Liver (tissue), 9 donors: Measurements from ENCODE around the gene CDC42EP2. TPM values are rescaled to one million over a fixed set of nuclear protein-coding genes. Genes with fewer than 3 reads are reported as not detected.

Experiments
- DNase-seq: peaks from one replicate; pipeline ENCODE4 v3.0.0-alpha.2; 2017; ENCODE audit warnings: low spot score
- H3K27ac ChIP-seq, 2 donors: one replicate each; pipeline ENCODE4 v1.7.0; 2013; ENCODE audit warnings: inconsistent platforms in 2 of 2, low read length in 2 of 2, control low read depth in 1 of 2, low read depth in 1 of 2, mild to moderate bottlenecking in 1 of 2
- H3K27me3 ChIP-seq, 4 donors: one replicate each; pipeline versions ENCODE4 v1.6.1 to v1.7.0; 2013; ENCODE audit warnings: low read length in 3 of 4, inconsistent platforms in 1 of 4, mild to moderate bottlenecking in 1 of 4, moderate library complexity in 1 of 4; ENCODE audit not compliant: control insufficient read depth in 4 of 4, insufficient read depth in 4 of 4
- H3K36me3 ChIP-seq, 4 donors: one replicate each; pipeline versions ENCODE4 v1.6.1 to v1.7.0; 2013; ENCODE audit warnings: low read length in 3 of 4, mild to moderate bottlenecking in 3 of 4, low read depth in 1 of 4, moderate library complexity in 1 of 4; ENCODE audit not compliant: control insufficient read depth in 4 of 4, insufficient read depth in 3 of 4
- H3K4me1 ChIP-seq, 4 donors: one replicate each; pipeline versions ENCODE4 v1.6.1 to v1.7.0; 2013; ENCODE audit warnings: low read length in 3 of 4, mild to moderate bottlenecking in 3 of 4, moderate library complexity in 1 of 4; ENCODE audit not compliant: control insufficient read depth in 4 of 4, insufficient read depth in 4 of 4
- H3K4me3 ChIP-seq, 3 donors: one replicate each; pipeline versions ENCODE4 v1.6.1 to v1.7.0; 2013; ENCODE audit warnings: low read length in 3 of 3, control low read depth in 1 of 3, low read depth in 1 of 3, mild to moderate bottlenecking in 1 of 3
- H3K9ac ChIP-seq, 2 donors: one replicate each; pipeline ENCODE4 v1.7.0; 2013; ENCODE audit warnings: low read length in 2 of 2, mild to moderate bottlenecking in 2 of 2, moderate library complexity in 2 of 2, control low read depth in 1 of 2, low read depth in 1 of 2
- H3K9me3 ChIP-seq, 4 donors: one replicate each; pipeline versions ENCODE4 v1.6.1 to v1.7.0; 2013; ENCODE audit warnings: low read length in 3 of 4; ENCODE audit not compliant: control insufficient read depth in 4 of 4
- EGR1 ChIP-seq, 2 donors: IDR thresholded peaks; 2 replicates each; pipeline ENCODE4 v1.6.1; 2016 to 2018; ENCODE audit warnings: antibody characterized with exemption in 2 of 2, low read depth in 2 of 2
- FOXA2 ChIP-seq: IDR thresholded peaks from 2 replicates; pipeline ENCODE4 v1.6.1; 2016; ENCODE audit warnings: antibody characterized with exemption
- GABPA ChIP-seq, 2 donors: IDR thresholded peaks in 1 of 2; conservative IDR thresholded peaks in 1 of 2; 2 replicates each; pipeline ENCODE4 v1.6.1; 2016; ENCODE audit warnings: antibody characterized with exemption in 2 of 2, mild to moderate bottlenecking in 1 of 2, moderate library complexity in 1 of 2
- HNF4A ChIP-seq, 2 donors: conservative IDR thresholded peaks; 2 replicates each; pipeline ENCODE4 v1.6.1; 2016; ENCODE audit warnings: antibody characterized with exemption in 2 of 2, mild to moderate bottlenecking in 2 of 2
- JUND ChIP-seq, 2 donors: IDR thresholded peaks; 2 replicates each; pipeline ENCODE4 v1.6.1; 2016; ENCODE audit warnings: antibody characterized with exemption in 2 of 2
- NR2F2 ChIP-seq: IDR thresholded peaks from 2 replicates; pipeline ENCODE4 v1.6.1; 2016; ENCODE audit warnings: antibody characterized with exemption
- RAD21 ChIP-seq, 2 donors: IDR thresholded peaks; 2 replicates each; pipeline ENCODE4 v1.6.1; 2016; ENCODE audit warnings: antibody characterized with exemption in 2 of 2, mild to moderate bottlenecking in 2 of 2
- RXRA ChIP-seq, 2 donors: IDR thresholded peaks; 2 replicates each; pipeline ENCODE4 v1.6.1; 2017 to 2018; ENCODE audit warnings: antibody characterized with exemption in 2 of 2, mild to moderate bottlenecking in 1 of 2
- SP1 ChIP-seq: IDR thresholded peaks from 2 replicates; pipeline ENCODE4 v1.6.1; 2018; ENCODE audit warnings: antibody characterized with exemption, mild to moderate bottlenecking
- TAF1 ChIP-seq: conservative IDR thresholded peaks from 2 replicates; pipeline ENCODE4 v1.6.1; 2016; ENCODE audit warnings: antibody characterized with exemption, mild to moderate bottlenecking
- YY1 ChIP-seq: IDR thresholded peaks from 2 replicates; pipeline ENCODE4 v1.6.1; 2016; ENCODE audit warnings: antibody characterized with exemption, mild to moderate bottlenecking
- WGBS: extraction: QIAGEN DNeasy Blood & Tissue Kit; methylation state at CpG from one replicate; pipeline ENCODE4 v1.1.7; 2013; 5-methylcytosine and 5-hydroxymethylcytosine counted together
- polyA plus RNA-seq, 2 donors: library from polyadenylated mRNA; stranded (reverse) in 1 of 2; unstranded in 1 of 2; fragments of 200-250 nt in 1 of 2; fragments of >200 nt in 1 of 2; fragmentation: Nextera tagmentation in 1 of 2; extraction: Ambion mirVana in 1 of 2; gene quantifications; one replicate each; pipeline versions ENCODE4 v1.2.1 to v1.2.3, GENCODE V29; 2013 to 2015
- total RNA-seq, 2 donors: library from RNA; depleted of rRNA; stranded (reverse); fragments of >200 nt; gene quantifications; one replicate each; pipeline ENCODE4 v1.2.3, GENCODE V29; 2014
- TF ChIP-seq, protein P1 (sequence below): IDR thresholded peaks from 2 replicates; pipeline ENCODE4 v1.6.1; 2016; ENCODE audit warnings: antibody characterized with exemption, mild to moderate bottlenecking
- TF ChIP-seq, protein P2 (sequence below): IDR thresholded peaks from 2 replicates; pipeline ENCODE4 v1.6.1; 2016; ENCODE audit warnings: antibody characterized with exemption
- TF ChIP-seq, protein P3 (sequence below): fragments of 150-350 bp; IDR thresholded peaks from 2 replicates; pipeline ENCODE4 v1.5.1; 2017; ENCODE audit warnings: improper control_type of control experiment, low read depth, low read length; ENCODE audit not compliant: missing input control
- TF ChIP-seq, protein P4 (sequence below): IDR thresholded peaks from 2 replicates; pipeline ENCODE4 v1.6.1; 2016; ENCODE audit warnings: antibody characterized with exemption
- donor health status: healthy.
- donor health status: healthy.
- donor health status: healthy.
- donor health status: healthy.
- donor health status: healthy.

The CDC42EP2 gene
- total and polyA plus RNA-seq, 4 donors = 1.8 to 3.4 (median 1.9) TPM

DNA sequence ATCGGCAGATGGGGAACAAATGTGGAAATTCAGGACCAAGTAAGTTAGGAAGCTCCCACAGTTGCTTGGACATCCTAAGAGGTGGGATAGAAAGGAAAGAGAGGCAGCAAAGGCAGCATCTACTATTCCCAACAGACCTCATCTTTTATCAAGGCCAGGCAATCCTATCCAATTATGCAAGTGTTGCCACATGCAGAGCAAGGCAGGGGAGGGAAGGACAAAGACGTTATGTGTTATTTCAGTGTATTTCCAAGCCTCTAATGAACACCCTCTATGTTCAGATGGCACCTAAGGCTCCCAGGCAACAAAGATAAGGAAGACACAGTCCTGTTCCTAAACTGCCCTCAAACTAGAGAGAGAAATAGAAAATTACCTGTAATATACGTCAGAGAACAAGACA is 49.1 kb downstream of the CDC42EP2 start (continued):
- TF ChIP-seq, protein P1, sequence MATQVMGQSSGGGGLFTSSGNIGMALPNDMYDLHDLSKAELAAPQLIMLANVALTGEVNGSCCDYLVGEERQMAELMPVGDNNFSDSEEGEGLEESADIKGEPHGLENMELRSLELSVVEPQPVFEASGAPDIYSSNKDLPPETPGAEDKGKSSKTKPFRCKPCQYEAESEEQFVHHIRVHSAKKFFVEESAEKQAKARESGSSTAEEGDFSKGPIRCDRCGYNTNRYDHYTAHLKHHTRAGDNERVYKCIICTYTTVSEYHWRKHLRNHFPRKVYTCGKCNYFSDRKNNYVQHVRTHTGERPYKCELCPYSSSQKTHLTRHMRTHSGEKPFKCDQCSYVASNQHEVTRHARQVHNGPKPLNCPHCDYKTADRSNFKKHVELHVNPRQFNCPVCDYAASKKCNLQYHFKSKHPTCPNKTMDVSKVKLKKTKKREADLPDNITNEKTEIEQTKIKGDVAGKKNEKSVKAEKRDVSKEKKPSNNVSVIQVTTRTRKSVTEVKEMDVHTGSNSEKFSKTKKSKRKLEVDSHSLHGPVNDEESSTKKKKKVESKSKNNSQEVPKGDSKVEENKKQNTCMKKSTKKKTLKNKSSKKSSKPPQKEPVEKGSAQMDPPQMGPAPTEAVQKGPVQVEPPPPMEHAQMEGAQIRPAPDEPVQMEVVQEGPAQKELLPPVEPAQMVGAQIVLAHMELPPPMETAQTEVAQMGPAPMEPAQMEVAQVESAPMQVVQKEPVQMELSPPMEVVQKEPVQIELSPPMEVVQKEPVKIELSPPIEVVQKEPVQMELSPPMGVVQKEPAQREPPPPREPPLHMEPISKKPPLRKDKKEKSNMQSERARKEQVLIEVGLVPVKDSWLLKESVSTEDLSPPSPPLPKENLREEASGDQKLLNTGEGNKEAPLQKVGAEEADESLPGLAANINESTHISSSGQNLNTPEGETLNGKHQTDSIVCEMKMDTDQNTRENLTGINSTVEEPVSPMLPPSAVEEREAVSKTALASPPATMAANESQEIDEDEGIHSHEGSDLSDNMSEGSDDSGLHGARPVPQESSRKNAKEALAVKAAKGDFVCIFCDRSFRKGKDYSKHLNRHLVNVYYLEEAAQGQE = no peak
- TF ChIP-seq, protein P2, sequence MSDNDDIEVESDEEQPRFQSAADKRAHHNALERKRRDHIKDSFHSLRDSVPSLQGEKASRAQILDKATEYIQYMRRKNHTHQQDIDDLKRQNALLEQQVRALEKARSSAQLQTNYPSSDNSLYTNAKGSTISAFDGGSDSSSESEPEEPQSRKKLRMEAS = no peak
- TF ChIP-seq GABPA (IDR thresholded peaks at IDR 0.05 in 1 of 2, conservative IDR thresholded peaks at IDR 0.05 in 1 of 2) = no peak
- TF ChIP-seq NR2F2 = no peak
- no peak for TF ChIP-seq TAF1

DNA sequence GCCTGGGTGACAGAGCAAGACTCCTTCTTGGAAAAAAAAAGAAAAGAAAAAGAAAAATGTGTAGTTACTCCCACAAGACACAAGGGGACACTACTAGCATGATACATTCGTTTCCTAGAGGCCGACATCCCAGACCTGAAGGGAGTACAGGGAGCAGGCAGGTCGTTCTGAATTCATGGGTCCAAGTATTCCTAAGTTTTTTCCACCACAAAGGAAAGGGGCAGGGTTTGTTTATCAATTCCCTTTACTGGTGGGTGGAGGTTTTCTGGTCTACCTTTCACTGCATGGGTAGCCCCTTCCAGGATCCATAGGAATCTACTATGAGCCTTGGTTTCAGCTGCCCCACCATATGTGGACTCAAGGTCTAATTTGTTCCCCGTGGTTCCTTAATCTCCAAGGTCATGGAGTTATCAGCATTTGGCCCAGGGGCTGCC is 51.7 kb downstream of the CDC42EP2 start:
- no peak overlapping the region for H3K9ac ChIP-seq
- H3K27ac ChIP-seq = no peak overlapping the region
- H3K4me3 ChIP-seq = no peak overlapping the region
- no peak for DNase-seq
- H3K4me1 ChIP-seq = peaks cover 0 to 11% (median 4%) of the 10 kb centered on the region in 4 donors
- TF ChIP-seq RXRA (IDR thresholded peaks at IDR 0.05) (peak; percentile 12 to 14), HNF4A (conservative IDR thresholded peaks at IDR 0.05) (peak; percentile 17 to 32), JUND (IDR thresholded peaks at IDR 0.05) (no peak), SP1 (no peak), FOXA2 (no peak), RAD21 (IDR thresholded peaks at IDR 0.05) (peak; percentile 89 to 92)
- TF ChIP-seq, protein P3, sequence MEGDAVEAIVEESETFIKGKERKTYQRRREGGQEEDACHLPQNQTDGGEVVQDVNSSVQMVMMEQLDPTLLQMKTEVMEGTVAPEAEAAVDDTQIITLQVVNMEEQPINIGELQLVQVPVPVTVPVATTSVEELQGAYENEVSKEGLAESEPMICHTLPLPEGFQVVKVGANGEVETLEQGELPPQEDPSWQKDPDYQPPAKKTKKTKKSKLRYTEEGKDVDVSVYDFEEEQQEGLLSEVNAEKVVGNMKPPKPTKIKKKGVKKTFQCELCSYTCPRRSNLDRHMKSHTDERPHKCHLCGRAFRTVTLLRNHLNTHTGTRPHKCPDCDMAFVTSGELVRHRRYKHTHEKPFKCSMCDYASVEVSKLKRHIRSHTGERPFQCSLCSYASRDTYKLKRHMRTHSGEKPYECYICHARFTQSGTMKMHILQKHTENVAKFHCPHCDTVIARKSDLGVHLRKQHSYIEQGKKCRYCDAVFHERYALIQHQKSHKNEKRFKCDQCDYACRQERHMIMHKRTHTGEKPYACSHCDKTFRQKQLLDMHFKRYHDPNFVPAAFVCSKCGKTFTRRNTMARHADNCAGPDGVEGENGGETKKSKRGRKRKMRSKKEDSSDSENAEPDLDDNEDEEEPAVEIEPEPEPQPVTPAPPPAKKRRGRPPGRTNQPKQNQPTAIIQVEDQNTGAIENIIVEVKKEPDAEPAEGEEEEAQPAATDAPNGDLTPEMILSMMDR = peak; percentile 72
- H3K9me3 ChIP-seq = no peaks in the 10 kb centered on the region
- no peaks in the 10 kb centered on the region for H3K36me3 ChIP-seq
- WGBS = 1% methylated on average over 4 of the region's 4 CpGs
- no peaks in the 10 kb centered on the region for H3K27me3 ChIP-seq

DNA sequence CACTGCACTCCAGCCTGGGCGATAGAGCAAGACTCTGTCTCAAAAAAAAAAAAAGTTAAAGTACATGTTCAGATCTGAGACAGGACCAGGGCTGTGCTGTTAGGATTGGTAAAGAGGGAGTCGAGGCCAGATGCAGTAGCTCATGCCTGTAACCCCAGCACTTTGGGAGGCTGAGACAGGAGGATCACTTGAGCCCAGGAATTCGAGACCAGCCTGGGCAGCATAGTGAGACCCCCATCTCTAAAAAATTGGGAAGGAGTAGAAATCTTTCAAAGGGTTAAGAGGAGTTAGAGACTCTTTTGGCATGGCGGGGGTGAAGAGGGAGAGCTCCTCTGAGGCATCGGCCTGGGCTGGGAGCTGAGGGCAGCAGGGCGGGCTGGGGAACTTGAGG is 56.0 kb downstream of the CDC42EP2 start:
- H3K9me3 ChIP-seq = no peaks in the 10 kb centered on the region
- H3K4me3 ChIP-seq = no peak overlapping the region
- no peak overlapping the region for H3K9ac ChIP-seq
- H3K4me1 ChIP-seq = peaks cover 0 to 13% (median 4%) of the 10 kb centered on the region in 4 donors
- no peak for DNase-seq
- H3K36me3 ChIP-seq = no peaks in the 10 kb centered on the region
- H3K27ac ChIP-seq = peak overlapping the region; percentile 42 to 49
- TF ChIP-seq NR2F2 = no peak
- TF ChIP-seq EGR1 (IDR thresholded peaks at IDR 0.05; ENCODE audit: low read depth in 2 of 2) = no peak
- TF ChIP-seq, protein P4, sequence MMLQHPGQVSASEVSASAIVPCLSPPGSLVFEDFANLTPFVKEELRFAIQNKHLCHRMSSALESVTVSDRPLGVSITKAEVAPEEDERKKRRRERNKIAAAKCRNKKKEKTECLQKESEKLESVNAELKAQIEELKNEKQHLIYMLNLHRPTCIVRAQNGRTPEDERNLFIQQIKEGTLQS = no peak
- TF ChIP-seq HNF4A (conservative IDR thresholded peaks at IDR 0.05) = no peak
- no peak for TF ChIP-seq YY1
- no peak for TF ChIP-seq GABPA (IDR thresholded peaks at IDR 0.05 in 1 of 2, conservative IDR thresholded peaks at IDR 0.05 in 1 of 2)
- TF ChIP-seq, protein P3 = no peak
- H3K27me3 ChIP-seq = no peaks in the 10 kb centered on the region
- WGBS = 89% methylated on average over 6 of the region's 6 CpGs
